Activated T-helper 2 cell treated with anti-CD3 and anti-CD28 coated beads, Interferon-gamma antibody, Interleukin-2, Interleukin-4, amounts not matched to agents 10 μg/mL and 5 μg/mL and 100 μg/mL, durations not matched to agents 14 hours and 24 hours and 36 hours (primary cell): Measurements from ENCODE around the gene LRBA. TPM values are rescaled to one million over a fixed set of nuclear protein-coding genes. Genes with fewer than 3 reads are reported as not detected.

Experiments
- DNase-seq: peaks from one replicate; pipeline ENCODE4 v3.0.0; 2021; ENCODE audit warnings: low spot score
- H3K27ac Mint-ChIP-seq: one replicate; pipeline ENCODE4 v1.8.0; 2021; ENCODE audit warnings: mixed read lengths
- H3K27me3 Mint-ChIP-seq: one replicate; pipeline ENCODE4 v1.8.0; 2021; ENCODE audit warnings: low read depth, mixed read lengths
- H3K36me3 Mint-ChIP-seq: one replicate; pipeline ENCODE4 v1.8.0; 2021; ENCODE audit warnings: low read depth, mixed read lengths
- H3K4me1 Mint-ChIP-seq: one replicate; pipeline ENCODE4 v1.8.0; 2021; ENCODE audit warnings: low read depth, mixed read lengths
- H3K4me3 Mint-ChIP-seq: one replicate; pipeline ENCODE4 v1.8.0; 2021; ENCODE audit warnings: low read depth, mild to moderate bottlenecking, moderate library complexity, mixed read lengths
- H3K9me3 Mint-ChIP-seq: one replicate; pipeline ENCODE4 v1.8.0; 2021; ENCODE audit warnings: mixed read lengths
- intact Hi-C: fragments of 100-400 bp; cut with micrococcal nuclease; formaldehyde crosslinking; loops from one replicate; pipeline ENCODE4 v1.15.1; 2023
- total RNA-seq: library from RNA; stranded (reverse); gene quantifications from 2 replicates; pipeline ENCODE4 v1.2.3, GENCODE V29; 2022

Gene LRBA
- total RNA-seq, 1 donor from 2014 or later: 46.4 TPM

GRCh38 chr4:150252741-150253140 lies 762.3 kb downstream of the LRBA start:
- H3K4me3 Mint-ChIP-seq: no peak overlapping the region
- H3K27ac Mint-ChIP-seq: no peak overlapping the region
- no peaks in the 10 kb centered on the region for H3K9me3 Mint-ChIP-seq

GRCh38 chr4:150252306-150252705 lies 762.8 kb downstream of the LRBA start:
- no peak for DNase-seq
- intact Hi-C loops: no loop called here
- Mint-ChIP-seq H3K4me3 (no peak overlapping the region), H3K27me3 (peaks cover 2% of the 10 kb centered on the region), H3K27ac (no peak overlapping the region), H3K4me1 (no peaks in the 10 kb centered on the region), H3K9me3 (no peaks in the 10 kb centered on the region), H3K36me3 (no peaks in the 10 kb centered on the region)

More at GRCh38 chr4:150252741-150253140, 762.3 kb downstream of the LRBA start:
- intact Hi-C loops: no loop called here
- Mint-ChIP-seq H3K36me3 (no peaks in the 10 kb centered on the region), H3K27me3 (peaks cover 2% of the 10 kb centered on the region), H3K4me1 (no peaks in the 10 kb centered on the region)
- DNase-seq: no peak

- intact Hi-C loops: no loop called here
- Mint-ChIP-seq H3K36me3 (no peaks in the 10 kb centered on the region), H3K27ac (no peak overlapping the region), H3K9me3 (no peaks in the 10 kb centered on the region), H3K27me3 (peaks cover 2% of the 10 kb centered on the region), H3K4me1 (no peaks in the 10 kb centered on the region), H3K4me3 (no peak overlapping the region)
- no peak for DNase-seq
Observed at GRCh38 chr4:150251752-150252190, 763.3 kb downstream of the LRBA start.

GRCh38 chr4:150250998-150251651 lies 764.0 kb downstream of the LRBA start:
- Mint-ChIP-seq H3K9me3 (no peaks in the 10 kb centered on the region), H3K27me3 (peaks cover 2% of the 10 kb centered on the region), H3K27ac (no peak overlapping the region), H3K4me1 (no peaks in the 10 kb centered on the region), H3K4me3 (no peak overlapping the region), H3K36me3 (no peaks in the 10 kb centered on the region)
- no peak for DNase-seq
- intact Hi-C loops: no loop called here

- no peak overlapping the region for H3K27ac Mint-ChIP-seq
- no peaks in the 10 kb centered on the region for H3K9me3 Mint-ChIP-seq
- H3K4me3 Mint-ChIP-seq: no peak overlapping the region
- intact Hi-C loops: no loop called here
- DNase-seq: no peak
- no peaks in the 10 kb centered on the region for H3K4me1 Mint-ChIP-seq
- H3K36me3 Mint-ChIP-seq: no peaks in the 10 kb centered on the region
- H3K27me3 Mint-ChIP-seq: peaks cover 2% of the 10 kb centered on the region
Observed at GRCh38 chr4:150250293-150250997, 764.6 kb downstream of the LRBA start.

GRCh38 chr4:150248181-150248580 lies 766.9 kb downstream of the LRBA start:
- H3K9me3 Mint-ChIP-seq: no peaks in the 10 kb centered on the region
- no peaks in the 10 kb centered on the region for H3K4me1 Mint-ChIP-seq
- intact Hi-C loops: no loop called here
- H3K27me3 Mint-ChIP-seq: peaks cover 2% of the 10 kb centered on the region
- DNase-seq: no peak
- no peak overlapping the region for H3K27ac Mint-ChIP-seq
- no peak overlapping the region for H3K4me3 Mint-ChIP-seq
- H3K36me3 Mint-ChIP-seq: no peaks in the 10 kb centered on the region

- Mint-ChIP-seq H3K4me1 (no peaks in the 10 kb centered on the region), H3K4me3 (no peak overlapping the region), H3K27ac (no peak overlapping the region), H3K27me3 (peaks cover 2% of the 10 kb centered on the region), H3K36me3 (no peaks in the 10 kb centered on the region), H3K9me3 (no peaks in the 10 kb centered on the region)
- intact Hi-C loops: no loop called here
- no peak for DNase-seq
Observed at GRCh38 chr4:150247184-150247583, 767.9 kb downstream of the LRBA start.

GRCh38 chr4:150244600-150244999 lies 770.5 kb downstream of the LRBA start:
- intact Hi-C loops: loop anchor here (5.0 kb wide), 1 partner anchor 232 kb away; no protein-coding TSS in a partner anchor

GRCh38 chr4:150243932-150244331 lies 771.2 kb downstream of the LRBA start:
- DNase-seq: no peak
- no peaks in the 10 kb centered on the region for H3K36me3 Mint-ChIP-seq
- H3K27ac Mint-ChIP-seq: no peak overlapping the region
- no peak overlapping the region for H3K4me3 Mint-ChIP-seq
- no peaks in the 10 kb centered on the region for H3K4me1 Mint-ChIP-seq
- intact Hi-C loops: loop anchor here (1.0 to 5.0 kb wide), 3 partner anchors 232 to 263 kb away; no protein-coding TSS in a partner anchor
- no peaks in the 10 kb centered on the region for H3K9me3 Mint-ChIP-seq
- H3K27me3 Mint-ChIP-seq: peaks cover 2% of the 10 kb centered on the region

More at GRCh38 chr4:150244600-150244999, 770.5 kb downstream of the LRBA start:
- Mint-ChIP-seq H3K4me3 (no peak overlapping the region), H3K27ac (no peak overlapping the region), H3K4me1 (no peaks in the 10 kb centered on the region), H3K9me3 (no peaks in the 10 kb centered on the region), H3K36me3 (no peaks in the 10 kb centered on the region), H3K27me3 (peaks cover 2% of the 10 kb centered on the region)
- DNase-seq: no peak

- DNase-seq: no peak
- intact Hi-C loops: loop anchor here (1.0 to 5.0 kb wide), 3 partner anchors 231 to 262 kb away; no protein-coding TSS in a partner anchor
- no peaks in the 10 kb centered on the region for H3K9me3 Mint-ChIP-seq
- no peak overlapping the region for H3K4me3 Mint-ChIP-seq
- H3K27me3 Mint-ChIP-seq: no peaks in the 10 kb centered on the region
- no peaks in the 10 kb centered on the region for H3K4me1 Mint-ChIP-seq
- H3K36me3 Mint-ChIP-seq: no peaks in the 10 kb centered on the region
- no peak overlapping the region for H3K27ac Mint-ChIP-seq
Observed at GRCh38 chr4:150242820-150243458, 772.1 kb downstream of the LRBA start.

- Mint-ChIP-seq H3K4me3 (no peak overlapping the region), H3K9me3 (no peaks in the 10 kb centered on the region), H3K27ac (no peak overlapping the region), H3K36me3 (no peaks in the 10 kb centered on the region), H3K4me1 (no peaks in the 10 kb centered on the region), H3K27me3 (peaks cover 6% of the 10 kb centered on the region)
- intact Hi-C loops: loop anchor here (5.0 kb wide), 1 partner anchor 228 kb away; no protein-coding TSS in a partner anchor
- no peak for DNase-seq
Observed at GRCh38 chr4:150240011-150240410, 775.1 kb downstream of the LRBA start.

GRCh38 chr4:150238591-150238990 lies 776.5 kb downstream of the LRBA start:
- Mint-ChIP-seq H3K27ac (no peak overlapping the region), H3K27me3 (peaks cover 6% of the 10 kb centered on the region), H3K9me3 (no peaks in the 10 kb centered on the region), H3K4me3 (no peak overlapping the region), H3K4me1 (no peaks in the 10 kb centered on the region), H3K36me3 (no peaks in the 10 kb centered on the region)
- intact Hi-C loops: no loop called here
- DNase-seq: no peak
